NB4 (cell line): ENCODE measurements around the gene CAVIN4.

ENCODE experiments used
- MYC ChIP-seq: IDR thresholded peaks from 2 replicates; pipeline ENCODE4 v1.6.1; 2011; ENCODE audit warnings: low read depth, low read length
- POLR2A ChIP-seq: IDR thresholded peaks from 2 replicates; pipeline ENCODE4 v1.6.1; 2011; ENCODE audit warnings: mild to moderate bottlenecking; ENCODE audit not compliant: insufficient read length; ENCODE audit errors: extremely low read depth
- TF ChIP-seq, protein P1 (sequence below): IDR thresholded peaks from one replicate; pipeline ENCODE4 v1.5.1; 2012; ENCODE audit warnings: low read depth, low read length
- TF ChIP-seq, protein P2 (sequence below): IDR thresholded peaks from 2 replicates; pipeline ENCODE4 v1.6.1; 2011; ENCODE audit warnings: low read depth, low read length

DNA sequence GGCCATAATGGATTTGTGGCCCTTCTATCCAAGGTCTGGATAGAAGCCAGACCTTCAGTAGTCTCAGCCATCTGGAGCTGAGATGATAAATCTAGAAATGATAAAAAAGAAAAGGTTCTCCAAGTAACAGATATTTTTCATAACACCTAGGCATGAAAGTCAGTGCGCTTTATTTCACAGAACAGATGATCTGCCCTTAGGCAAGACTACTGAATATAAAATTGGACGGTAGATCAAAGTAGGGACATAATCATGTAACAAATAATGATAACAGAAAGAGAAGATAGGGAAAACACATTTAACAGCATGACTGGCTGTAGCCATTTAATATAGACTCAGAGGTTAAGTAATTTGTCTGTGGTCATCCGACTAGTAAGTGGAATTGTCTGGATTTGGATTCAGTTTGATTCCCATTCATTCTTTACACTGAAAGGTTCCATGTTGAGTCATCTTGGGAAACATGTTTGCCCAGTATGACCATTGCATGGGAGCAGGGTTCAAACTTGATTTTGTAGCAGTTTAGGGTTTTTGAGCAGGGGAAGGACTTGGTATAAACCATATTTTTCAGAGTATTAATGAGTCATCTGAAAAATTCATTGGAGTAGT is 4.1 kb upstream of the CAVIN4 start:
- TF ChIP-seq POLR2A = no peak
- TF ChIP-seq, protein P1, sequence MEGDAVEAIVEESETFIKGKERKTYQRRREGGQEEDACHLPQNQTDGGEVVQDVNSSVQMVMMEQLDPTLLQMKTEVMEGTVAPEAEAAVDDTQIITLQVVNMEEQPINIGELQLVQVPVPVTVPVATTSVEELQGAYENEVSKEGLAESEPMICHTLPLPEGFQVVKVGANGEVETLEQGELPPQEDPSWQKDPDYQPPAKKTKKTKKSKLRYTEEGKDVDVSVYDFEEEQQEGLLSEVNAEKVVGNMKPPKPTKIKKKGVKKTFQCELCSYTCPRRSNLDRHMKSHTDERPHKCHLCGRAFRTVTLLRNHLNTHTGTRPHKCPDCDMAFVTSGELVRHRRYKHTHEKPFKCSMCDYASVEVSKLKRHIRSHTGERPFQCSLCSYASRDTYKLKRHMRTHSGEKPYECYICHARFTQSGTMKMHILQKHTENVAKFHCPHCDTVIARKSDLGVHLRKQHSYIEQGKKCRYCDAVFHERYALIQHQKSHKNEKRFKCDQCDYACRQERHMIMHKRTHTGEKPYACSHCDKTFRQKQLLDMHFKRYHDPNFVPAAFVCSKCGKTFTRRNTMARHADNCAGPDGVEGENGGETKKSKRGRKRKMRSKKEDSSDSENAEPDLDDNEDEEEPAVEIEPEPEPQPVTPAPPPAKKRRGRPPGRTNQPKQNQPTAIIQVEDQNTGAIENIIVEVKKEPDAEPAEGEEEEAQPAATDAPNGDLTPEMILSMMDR = no peak
- TF ChIP-seq, protein P2, sequence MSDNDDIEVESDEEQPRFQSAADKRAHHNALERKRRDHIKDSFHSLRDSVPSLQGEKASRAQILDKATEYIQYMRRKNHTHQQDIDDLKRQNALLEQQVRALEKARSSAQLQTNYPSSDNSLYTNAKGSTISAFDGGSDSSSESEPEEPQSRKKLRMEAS = no peak
- TF ChIP-seq MYC = no peak
